K562 (cell line): ENCODE measurements around the gene GPR3. TPM values are rescaled to one million over a fixed set of nuclear protein-coding genes. Genes with fewer than 3 reads are reported as not detected.

Experiments used
- ARID4B ChIP-seq: sonication (generic); formaldehyde crosslinking; IDR thresholded peaks from 2 replicates; pipeline ENCODE4 v1.8.0; 2022; ENCODE audit warnings: mild to moderate bottlenecking, missing genetic modification reagents
- BHLHE40 ChIP-seq: IDR thresholded peaks from 2 replicates; pipeline ENCODE4 v1.6.1; 2011; ENCODE audit warnings: low read length, improper control_type of control experiment
- FOXA3 ChIP-seq, 2 experiments: fragments of 450-650 bp in 1 of 2; sonication (generic) in 1 of 2; formaldehyde crosslinking; IDR thresholded peaks in 1 of 2; conservative IDR thresholded peaks in 1 of 2; 2 replicates each; pipeline versions ENCODE4 v1.4.0 to v1.8.0; 2020 to 2022; ENCODE audit warnings: mild to moderate bottlenecking in 2 of 2, missing genetic modification reagents in 1 of 2
- KLF6 ChIP-seq: fragments of 250-450 bp; sonication (Bioruptor Pico); IDR thresholded peaks from 2 replicates; pipeline ENCODE4 v1.4.0; 2020; ENCODE audit warnings: mild to moderate bottlenecking, moderate library complexity, borderline replicate concordance
- MLLT1 ChIP-seq, 2 experiments: fragments of 450-650 bp; IDR thresholded peaks; 2 replicates each; pipeline ENCODE4 v1.6.1; 2016
- NR2F6 ChIP-seq: fragments of 450-650 bp; formaldehyde crosslinking; IDR thresholded peaks from 2 replicates; pipeline ENCODE4 v1.4.0; 2020; ENCODE audit warnings: mild to moderate bottlenecking
- PATZ1 ChIP-seq: fragments of 250-450 bp; sonication (Bioruptor Pico); IDR thresholded peaks from 2 replicates; pipeline ENCODE4 v1.5.0; 2020; ENCODE audit warnings: mild to moderate bottlenecking, borderline replicate concordance
- POLR2G ChIP-seq: fragments of 200-400 bp; formaldehyde crosslinking; IDR thresholded peaks from 2 replicates; pipeline ENCODE4 v1.6.1; 2017; ENCODE audit warnings: low read depth, mild to moderate bottlenecking, antibody characterized with exemption, low read length, moderate library complexity
- RBM39 ChIP-seq: fragments of 200-400 bp; formaldehyde crosslinking; optimal IDR thresholded peaks from 2 replicates; pipeline ENCODE3; 2018; ENCODE audit warnings: low read depth, low read length
- RFX7 ChIP-seq: fragments of 250-450 bp; sonication (Bioruptor Pico); IDR thresholded peaks from 2 replicates; pipeline ENCODE4 v1.5.1; 2021; ENCODE audit warnings: mild to moderate bottlenecking
- SMAD1 ChIP-seq: fragments of 150-350 bp; IDR thresholded peaks from 2 replicates; pipeline ENCODE4 v1.6.1; 2014; ENCODE audit warnings: low read length, low read depth; ENCODE audit not compliant: partially characterized antibody
- SNRNP70 ChIP-seq: fragments of 200-400 bp; formaldehyde crosslinking; optimal IDR thresholded peaks from 2 replicates; pipeline ENCODE3; 2017; ENCODE audit warnings: low read depth, low read length
- TSC22D4 ChIP-seq: fragments of 450-650 bp; IDR thresholded peaks from 2 replicates; pipeline ENCODE4 v1.6.1; 2016; ENCODE audit warnings: missing genetic modification characterization, missing biosample characterization, control low read depth
- U2AF1 ChIP-seq: fragments of 200-400 bp; formaldehyde crosslinking; optimal IDR thresholded peaks from 2 replicates; pipeline ENCODE3; 2017; ENCODE audit warnings: mild to moderate bottlenecking, low read depth, low read length, moderate library complexity
- ZNF124 ChIP-seq: sonication (generic); formaldehyde crosslinking; IDR thresholded peaks from 2 replicates; pipeline ENCODE4 v1.8.1; 2022; ENCODE audit warnings: missing genetic modification reagents
- ZNF197 ChIP-seq: fragments of 200-800 bp; sonication (Bioruptor generic); IDR thresholded peaks from 2 replicates; pipeline ENCODE4 v1.6.1; 2016; ENCODE audit warnings: low read depth, missing genetic modification characterization, missing compliant biosample characterization
- ZNF324 ChIP-seq: fragments of 250-450 bp; sonication (Bioruptor Pico); IDR thresholded peaks from 2 replicates; pipeline ENCODE4 v1.4.0; 2020; ENCODE audit warnings: mild to moderate bottlenecking
- ZNF347 ChIP-seq: fragments of 450-650 bp; formaldehyde crosslinking; IDR thresholded peaks from 2 replicates; pipeline ENCODE4 v1.4.0; 2020; ENCODE audit warnings: low read depth, mild to moderate bottlenecking, moderate library complexity
- ZNF431 ChIP-seq: sonication (generic); formaldehyde crosslinking; IDR thresholded peaks from 2 replicates; pipeline ENCODE4 v1.8.0; 2022; ENCODE audit warnings: mild to moderate bottlenecking, missing genetic modification reagents
- polyA plus RNA-seq, 8 experiments: library from polyadenylated mRNA; depleted of rRNA in 4 of 8; stranded (reverse) in 5 of 8; unstranded in 3 of 8; fragments of >200 nt; fragmentation: Nextera tagmentation in 2 of 8; fragmentation: Illumina TruSeq in 1 of 8; extraction: Ambion mirVana in 2 of 8; extraction: Trizol in 1 of 8; gene quantifications; 2 replicates each; pipeline versions ENCODE4 v1.2.1 to v1.2.3, GENCODE V29; 2011 to 2014; ENCODE audit warnings: inconsistent platforms in 1 of 8, missing spikeins in 1 of 8
- total RNA-seq, 7 experiments: library from RNA; depleted of rRNA in 6 of 7; stranded (reverse); fragments of >200 nt in 6 of 7; fragmentation: Illumina TruSeq in 2 of 7; extraction: Trizol in 2 of 7; gene quantifications; 2 replicates each; pipeline versions ENCODE4 v1.2.1 to v1.2.3, GENCODE V29; 2011 to 2021; ENCODE audit warnings: low replicate concordance in 1 of 7

The GPR3 gene
- total and polyA plus RNA-seq, 9 of the 15 experiments (the other 6 are each of a cell fraction or from before 2014, with no cell fraction given) = 0.24 to 11.5 (median 3.7) TPM

- no peak for TF ChIP-seq ZNF324
- TF ChIP-seq RBM39 = no peak
- no peak for TF ChIP-seq ZNF197 (CRISPR knock-in tag)
- no peak for TF ChIP-seq SMAD1
- no peak for TF ChIP-seq KLF6 (CRISPR knock-in tag)
- TF ChIP-seq BHLHE40 = 0 out of 2 replicates have a peak, but pooled peaks have one; percentile 8
- no peak for TF ChIP-seq RFX7 (CRISPR knock-in tag)
- TF ChIP-seq MLLT1 (IDR thresholded peaks at IDR 0.05) = 0 out of 4 replicates have a peak, but pooled peaks of 1 of the 2 experiments have one; percentile 41
- no peak for TF ChIP-seq ZNF124
- TF ChIP-seq ZNF347 = no peak
- TF ChIP-seq FOXA3 (CRISPR knock-in tag; conservative IDR thresholded peaks at IDR 0.05 in 1 of 2, IDR thresholded peaks at IDR 0.05 in 1 of 2) = no peak
- no peak for TF ChIP-seq PATZ1 (CRISPR knock-in tag)
- no peak for TF ChIP-seq NR2F6 (CRISPR knock-in tag)
- TF ChIP-seq POLR2G = peak; percentile 15; the same call in 1 of the 2 replicates
- no peak for TF ChIP-seq SNRNP70
- TF ChIP-seq TSC22D4 = no peak
- no peak for TF ChIP-seq ARID4B (CRISPR knock-in tag)
- peak; percentile 35; the same call in 1 of the 2 replicates for TF ChIP-seq ZNF431 (CRISPR knock-in tag)
- TF ChIP-seq U2AF1 = no peak
These were observed 42.4 kb upstream of the GPR3 start (continued) for GRCh38 chr1:27349784-27350662.
